Left ventricle myocardium inferior (tissue), 1 donor: ENCODE data around the gene CCR2. TPM values are rescaled to one million over a fixed set of nuclear protein-coding genes. Genes with fewer than 3 reads are reported as not detected.
"Not testable (repeated sequence)": the region's sequence is repeated elsewhere in the genome, so short reads cannot be mapped to it uniquely, and the experiment has no call there.

Experiments
- DNase-seq: peaks from one replicate; pipeline ENCODE4 v3.0.0-alpha.2; 2020
- H3K27ac ChIP-seq: fragments of 200-600 bp; replicated peaks from 2 replicates; pipeline ENCODE4 v1.8.0; 2021
- H3K27me3 ChIP-seq: fragments of 200-600 bp; 2 replicates; pipeline ENCODE4 v1.8.0; 2021; ENCODE audit warnings: low read depth
- H3K36me3 ChIP-seq: fragments of 200-600 bp; 2 replicates; pipeline ENCODE4 v1.8.0; 2021
- H3K4me1 ChIP-seq: fragments of 200-600 bp; 2 replicates; pipeline ENCODE4 v1.8.0; 2021
- H3K4me3 ChIP-seq: fragments of 200-600 bp; 2 replicates; pipeline ENCODE4 v1.8.0; 2021; ENCODE audit warnings: mild to moderate bottlenecking, moderate library complexity
- H3K9me3 ChIP-seq: fragments of 200-600 bp; replicated peaks from 2 replicates; pipeline ENCODE4 v1.8.0; 2021
- intact Hi-C: fragments of 100-400 bp; cut with micrococcal nuclease; formaldehyde crosslinking; loops from one replicate; pipeline ENCODE4 v1.11.0; 2022
- total RNA-seq: library from RNA; stranded (reverse); fragmentation: NEBNext Ultra II Directional; extraction: Animal tissue kit (Norgen Biotek cat#: 25700); gene quantifications from one replicate; pipeline ENCODE4 v1.2.1, GENCODE V29; 2021
- TF ChIP-seq, protein P1 (sequence below): fragments of 200-600 bp; IDR thresholded peaks from 2 replicates; pipeline ENCODE4 v1.8.0; 2021; ENCODE audit warnings: antibody characterized with exemption, mild to moderate bottlenecking, borderline replicate concordance
- donor health status: DM: no; HTN: yes; CAD: no; lungs with severe emphysema.

The CCR2 gene
- total RNA-seq, 1 donor from 2014 or later = 0.63 TPM

- intact Hi-C loops = no loop called here
- Histone ChIP-seq H3K27me3 (peaks cover 23% of the 10 kb centered on the region), H3K9me3 (no peaks in the 10 kb centered on the region), H3K4me3 (no peak overlapping the region), H3K36me3 (no peaks in the 10 kb centered on the region), H3K27ac (no peak overlapping the region), H3K4me1 (no peaks in the 10 kb centered on the region)
- TF ChIP-seq, protein P1, sequence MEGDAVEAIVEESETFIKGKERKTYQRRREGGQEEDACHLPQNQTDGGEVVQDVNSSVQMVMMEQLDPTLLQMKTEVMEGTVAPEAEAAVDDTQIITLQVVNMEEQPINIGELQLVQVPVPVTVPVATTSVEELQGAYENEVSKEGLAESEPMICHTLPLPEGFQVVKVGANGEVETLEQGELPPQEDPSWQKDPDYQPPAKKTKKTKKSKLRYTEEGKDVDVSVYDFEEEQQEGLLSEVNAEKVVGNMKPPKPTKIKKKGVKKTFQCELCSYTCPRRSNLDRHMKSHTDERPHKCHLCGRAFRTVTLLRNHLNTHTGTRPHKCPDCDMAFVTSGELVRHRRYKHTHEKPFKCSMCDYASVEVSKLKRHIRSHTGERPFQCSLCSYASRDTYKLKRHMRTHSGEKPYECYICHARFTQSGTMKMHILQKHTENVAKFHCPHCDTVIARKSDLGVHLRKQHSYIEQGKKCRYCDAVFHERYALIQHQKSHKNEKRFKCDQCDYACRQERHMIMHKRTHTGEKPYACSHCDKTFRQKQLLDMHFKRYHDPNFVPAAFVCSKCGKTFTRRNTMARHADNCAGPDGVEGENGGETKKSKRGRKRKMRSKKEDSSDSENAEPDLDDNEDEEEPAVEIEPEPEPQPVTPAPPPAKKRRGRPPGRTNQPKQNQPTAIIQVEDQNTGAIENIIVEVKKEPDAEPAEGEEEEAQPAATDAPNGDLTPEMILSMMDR = no peak
- no peak for DNase-seq
These were observed 35.5 kb upstream of the CCR2 start for GRCh38 chr3:46318207-46318927.

DNA sequence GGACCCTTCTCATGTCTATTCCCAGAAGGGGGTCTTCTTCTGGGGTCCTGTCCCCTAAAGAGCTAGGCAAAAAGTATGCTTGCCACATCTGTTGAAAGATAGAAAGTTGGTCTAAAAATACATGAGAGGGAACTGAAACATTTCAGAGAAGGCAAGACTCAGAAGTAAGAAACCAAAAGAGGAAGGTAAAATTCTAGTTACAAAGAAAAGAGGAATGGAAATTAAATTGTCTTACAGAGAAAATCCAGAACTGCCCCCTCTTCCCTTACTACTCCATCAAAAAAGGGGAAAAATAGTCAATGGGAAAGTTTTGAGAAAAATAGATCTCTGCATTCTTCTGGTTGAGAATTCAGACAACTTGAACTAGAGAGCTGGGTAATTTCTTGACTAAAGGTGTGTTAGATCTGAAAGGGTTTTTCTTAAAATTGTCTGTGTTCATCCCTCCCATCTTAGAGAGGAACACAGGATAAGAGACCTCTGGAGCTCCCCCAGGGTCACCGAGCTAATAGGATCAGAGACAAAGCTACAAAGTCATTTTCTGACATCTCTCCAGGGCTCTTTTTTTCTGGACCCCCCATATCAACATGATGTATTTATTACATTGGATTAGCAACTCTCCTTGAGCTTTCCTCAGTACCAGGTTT, 32.3 kb upstream of the CCR2 start:
- intact Hi-C loops = no loop called here
- TF ChIP-seq, protein P1 = no peak
- no peaks in the 10 kb centered on the region for H3K36me3 ChIP-seq
- peaks cover 23% of the 10 kb centered on the region for H3K27me3 ChIP-seq
- no peak overlapping the region for H3K4me3 ChIP-seq
- no peaks in the 10 kb centered on the region for H3K9me3 ChIP-seq
- no peak overlapping the region for H3K27ac ChIP-seq
- no peak for DNase-seq
- H3K4me1 ChIP-seq = no peaks in the 10 kb centered on the region

DNA sequence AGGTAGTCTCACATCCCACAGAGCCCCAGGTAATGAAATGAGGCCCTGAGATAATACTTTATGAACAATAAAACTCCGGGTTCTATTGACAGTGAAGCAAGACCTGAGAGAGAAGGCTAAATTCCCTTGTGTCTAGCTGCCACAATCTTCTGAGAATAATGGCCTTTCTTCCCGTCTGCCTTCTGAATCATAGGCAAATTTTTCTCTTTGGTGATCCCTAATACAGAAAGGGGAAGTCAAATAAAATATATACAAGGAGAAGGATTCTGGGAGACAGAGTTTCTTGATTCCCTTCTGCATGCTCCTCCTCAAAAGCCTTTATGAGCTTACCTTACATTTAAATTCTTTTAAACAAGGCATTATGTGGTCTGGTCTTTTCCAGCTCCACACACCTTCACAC, 29.9 kb upstream of the CCR2 start:
- H3K9me3 ChIP-seq = peaks cover 9% of the 10 kb centered on the region
- peaks cover 23% of the 10 kb centered on the region for H3K27me3 ChIP-seq
- intact Hi-C loops = no loop called here
- TF ChIP-seq, protein P1 = no peak
- DNase-seq = no peak
- H3K36me3 ChIP-seq = no peaks in the 10 kb centered on the region
- H3K4me3 ChIP-seq = no peak overlapping the region
- H3K27ac ChIP-seq = no peak overlapping the region
- no peaks in the 10 kb centered on the region for H3K4me1 ChIP-seq

- TF ChIP-seq, protein P1 = no peak
- no peak for DNase-seq
- Histone ChIP-seq H3K4me1 (no peaks in the 10 kb centered on the region), H3K27me3 (peaks cover 20% of the 10 kb centered on the region), H3K36me3 (no peaks in the 10 kb centered on the region), H3K27ac (no peak overlapping the region), H3K4me3 (no peak overlapping the region), H3K9me3 (peaks cover 9% of the 10 kb centered on the region)
- intact Hi-C loops = no loop called here
These were observed 28.1 kb upstream of the CCR2 start for GRCh38 chr3:46325645-46326300.

GRCh38 chr3:46330676-46331075, 23.2 kb upstream of the CCR2 start:
- H3K36me3 ChIP-seq, H3K9me3 ChIP-seq, H3K27ac ChIP-seq, H3K27me3 ChIP-seq, H3K4me3 ChIP-seq, H3K4me1 ChIP-seq, DNase-seq, intact Hi-C loops: not testable (repeated sequence)
